Chondrocyte (in vitro differentiated cells): ENCODE measurements around the gene CYLD. TPM values are rescaled to one million over a fixed set of nuclear protein-coding genes. Genes with fewer than 3 reads are reported as not detected.

ENCODE experiments used
- DNase-seq: peaks from one replicate; pipeline ENCODE4 v3.0.0; 2021; ENCODE audit warnings: mixed read lengths, low spot score
- H3K27ac Mint-ChIP-seq: one replicate; pipeline ENCODE4 v1.8.0; 2021; ENCODE audit warnings: mild to moderate bottlenecking, moderate library complexity, mixed read lengths; ENCODE audit not compliant: unreplicated experiment
- H3K27me3 Mint-ChIP-seq: 2 replicates; pipeline ENCODE4 v1.8.0; 2021; ENCODE audit warnings: low read depth, mixed read lengths
- H3K36me3 Mint-ChIP-seq: 2 replicates; pipeline ENCODE4 v1.8.0; 2021; ENCODE audit warnings: low read depth, mixed read lengths
- H3K4me1 Mint-ChIP-seq: 2 replicates; pipeline ENCODE4 v1.8.0; 2021; ENCODE audit warnings: low read depth, mild to moderate bottlenecking, mixed read lengths
- H3K4me3 Mint-ChIP-seq: one replicate; pipeline ENCODE4 v1.8.0; 2021; ENCODE audit warnings: mild to moderate bottlenecking, moderate library complexity, mixed read lengths; ENCODE audit not compliant: unreplicated experiment
- H3K9me3 Mint-ChIP-seq: 2 replicates; pipeline ENCODE4 v1.8.0; 2021; ENCODE audit warnings: low read depth, mixed read lengths
- CTCF ChIP-seq: fragments of 200-600 bp; sonication (generic); IDR thresholded peaks from 2 replicates; pipeline ENCODE4 v1.5.0; 2021; ENCODE audit warnings: antibody characterized with exemption, mild to moderate bottlenecking, moderate library complexity
- total RNA-seq: library from RNA; stranded (reverse); gene quantifications from 3 replicates; pipeline ENCODE4 v1.2.1, GENCODE V29; 2021

CYLD gene
- total RNA-seq, 1 donor from 2014 or later, result 35.8 TPM

- no peaks in the 10 kb centered on the region for H3K9me3 Mint-ChIP-seq
- TF ChIP-seq CTCF, result no peak
- DNase-seq, result no peak
- H3K4me1 Mint-ChIP-seq, result peaks cover 26% of the 10 kb centered on the region
- no peak overlapping the region for H3K4me3 Mint-ChIP-seq
- H3K36me3 Mint-ChIP-seq, result no peaks in the 10 kb centered on the region
- peaks cover 7% of the 10 kb centered on the region for H3K27me3 Mint-ChIP-seq
- H3K27ac Mint-ChIP-seq, result no peak overlapping the region
These were observed 46.6 kb upstream of the CYLD start for GRCh38 chr16:50695017-50696000.

DNA sequence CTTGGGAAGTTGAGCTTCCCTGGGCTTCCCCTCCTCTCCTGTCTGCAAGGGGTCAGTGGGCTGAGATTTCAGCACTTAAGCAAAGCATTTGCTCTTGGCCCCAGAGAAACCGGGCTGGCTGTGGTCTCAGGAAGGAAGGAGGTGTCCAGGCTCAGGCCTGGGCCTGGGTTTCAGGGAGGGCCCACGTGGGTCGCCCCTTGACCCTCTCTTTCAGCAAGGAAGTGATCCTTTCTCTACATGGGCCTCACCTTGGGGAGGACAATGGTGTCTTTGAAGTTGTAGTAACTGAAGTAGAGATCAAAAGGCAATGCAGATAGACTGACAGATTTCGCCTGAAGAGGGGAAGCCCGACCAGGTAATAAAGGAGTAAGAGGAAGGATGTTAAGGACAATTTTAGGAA, 45.8 kb upstream of the CYLD start:
- H3K4me1 Mint-ChIP-seq, result peaks cover 26% of the 10 kb centered on the region
- H3K36me3 Mint-ChIP-seq, result no peaks in the 10 kb centered on the region
- H3K4me3 Mint-ChIP-seq, result no peak overlapping the region
- H3K27ac Mint-ChIP-seq, result no peak overlapping the region
- no peak for DNase-seq
- no peak for TF ChIP-seq CTCF
- no peaks in the 10 kb centered on the region for H3K9me3 Mint-ChIP-seq
- peaks cover 7% of the 10 kb centered on the region for H3K27me3 Mint-ChIP-seq

- Mint-ChIP-seq H3K4me1 (peaks cover 26% of the 10 kb centered on the region), H3K9me3 (no peaks in the 10 kb centered on the region), H3K27ac (no peak overlapping the region), H3K36me3 (no peaks in the 10 kb centered on the region), H3K4me3 (no peak overlapping the region), H3K27me3 (peaks cover 7% of the 10 kb centered on the region)
- no peak for TF ChIP-seq CTCF
- no peak for DNase-seq
These were observed 45.1 kb upstream of the CYLD start for GRCh38 chr16:50696575-50697420.

- no peak for DNase-seq
- no peak for TF ChIP-seq CTCF
- peak overlapping the region; percentile 94 for H3K27ac Mint-ChIP-seq
- H3K4me3 Mint-ChIP-seq, result peak overlapping the region; percentile 69
- H3K4me1 Mint-ChIP-seq, result peaks cover 24% of the 10 kb centered on the region
- no peaks in the 10 kb centered on the region for H3K9me3 Mint-ChIP-seq
- peaks cover 6% of the 10 kb centered on the region for H3K27me3 Mint-ChIP-seq
- H3K36me3 Mint-ChIP-seq, result no peaks in the 10 kb centered on the region
These were observed 44.5 kb upstream of the CYLD start for GRCh38 chr16:50697421-50697715.
